Right cardiac atrium (tissue), 5 donors: ENCODE results near the gene MYO18B. TPM values are rescaled to one million over a fixed set of nuclear protein-coding genes. Genes with fewer than 3 reads are reported as not detected.

ENCODE experiments used
- ATAC-seq, 2 donors: fragments of 200-7000 bp; cut with Tn5 transposase; one replicate each; pipeline versions ENCODE4 v1.8.0 to v1.9.1; 2020; ENCODE audit warnings: moderate library complexity in 2 of 2, mild to moderate bottlenecking in 1 of 2
- DNase-seq, 3 donors: peaks; one replicate each; pipeline ENCODE4 v3.0.0-alpha.2; 2020
- H3K27ac ChIP-seq: one replicate; pipeline ENCODE4 v1.5.1; 2013; ENCODE audit warnings: mild to moderate bottlenecking, low read length, control low read depth, moderate library complexity
- H3K27me3 ChIP-seq: one replicate; pipeline ENCODE4 v1.6.1; 2013; ENCODE audit not compliant: control insufficient read depth, insufficient read depth
- H3K4me1 ChIP-seq: one replicate; pipeline ENCODE4 v1.6.1; 2013; ENCODE audit warnings: low read length; ENCODE audit not compliant: control insufficient read depth, insufficient read depth
- H3K4me3 ChIP-seq: one replicate; pipeline ENCODE4 v1.5.1; 2013; ENCODE audit warnings: low read length, control low read depth
- H3K9me3 ChIP-seq: one replicate; pipeline ENCODE4 v1.6.1; 2013; ENCODE audit warnings: low read length; ENCODE audit not compliant: control insufficient read depth
- WGBS: extraction: QIAGEN DNeasy Blood & Tissue Kit; methylation state at CpG from one replicate; pipeline ENCODE4 v1.1.7; 2013; 5-methylcytosine and 5-hydroxymethylcytosine counted together
- intact Hi-C, 4 donors: fragments of 100-400 bp; cut with DNase I; formaldehyde crosslinking; loops; one replicate each; pipeline versions ENCODE4 v1.11.0 to v1.14.0; 2022 to 2023
- polyA plus RNA-seq: library from polyadenylated mRNA; stranded (reverse); fragments of 200-250 nt; gene quantifications from one replicate; pipeline ENCODE4 v1.2.3, GENCODE V29; 2013
- total RNA-seq, 4 donors: library from RNA; stranded (reverse); fragmentation: NEBNext Ultra II Directional; extraction: Animal tissue kit (Norgen Biotek cat#: 25700); gene quantifications; one replicate each; pipeline ENCODE4 v1.2.1, GENCODE V29; 2021
- donor health status: healthy with polysubstance abuse.
- donor health status: DM: no; HTN: yes; CAD: no.
- donor health status: DM: no; HTN: no; CAD: no.
- donor health status: DM: no; HTN: yes; CAD: no; lungs with severe emphysema.
- donor health status: DM: yes; HTN: yes; CAD: no.

MYO18B gene
- total and polyA plus RNA-seq, 5 donors: 74.5 to 184 (median 121) TPM

GRCh38 chr22:25763239-25763777, 21.3 kb downstream of the MYO18B start:
- no peak for ATAC-seq
- Histone ChIP-seq H3K27ac (peak overlapping the region; percentile 93), H3K4me3 (no peak overlapping the region), H3K9me3 (no peaks in the 10 kb centered on the region), H3K4me1 (peaks cover 15% of the 10 kb centered on the region), H3K27me3 (no peaks in the 10 kb centered on the region)
- no peak for DNase-seq
- WGBS: 73% methylated on average over 7 of the region's 7 CpGs
- intact Hi-C loops: no loop called here

- H3K4me3 ChIP-seq: no peak overlapping the region
- intact Hi-C loops: no loop called here
- H3K9me3 ChIP-seq: no peaks in the 10 kb centered on the region
- H3K27me3 ChIP-seq: no peaks in the 10 kb centered on the region
- H3K27ac ChIP-seq: no peak overlapping the region
- DNase-seq: no peak
- ATAC-seq: no peak
- H3K4me1 ChIP-seq: peaks cover 15% of the 10 kb centered on the region
- 69% methylated on average over 8 of the region's 8 CpGs for WGBS
Observed at GRCh38 chr22:25764270-25765015, 22.5 kb downstream of the MYO18B start.

GRCh38 chr22:25765016-25765367, 23.0 kb downstream of the MYO18B start:
- ATAC-seq: no peak
- no peak for DNase-seq
- no peak overlapping the region for H3K4me3 ChIP-seq
- H3K4me1 ChIP-seq: peaks cover 15% of the 10 kb centered on the region
- H3K27ac ChIP-seq: no peak overlapping the region
- intact Hi-C loops: no loop called here
- H3K9me3 ChIP-seq: no peaks in the 10 kb centered on the region
- H3K27me3 ChIP-seq: no peaks in the 10 kb centered on the region
- WGBS: 93% methylated on average over 2 of the region's 2 CpGs

GRCh38 chr22:25765801-25766200, 23.8 kb downstream of the MYO18B start:
- Histone ChIP-seq H3K27me3 (no peaks in the 10 kb centered on the region), H3K27ac (no peak overlapping the region), H3K9me3 (no peaks in the 10 kb centered on the region), H3K4me1 (peaks cover 13% of the 10 kb centered on the region), H3K4me3 (no peak overlapping the region)
- DNase-seq (no peak), ATAC-seq (no peak)
- intact Hi-C loops: no loop called here
- WGBS: 71% methylated on average over 4 of the region's 4 CpGs

GRCh38 chr22:25766418-25766817, 24.4 kb downstream of the MYO18B start:
- DNase-seq: no peak
- H3K27me3 ChIP-seq: no peaks in the 10 kb centered on the region
- intact Hi-C loops: no loop called here
- WGBS: 93% methylated on average over 3 of the region's 3 CpGs
- H3K4me3 ChIP-seq: no peak overlapping the region
- H3K4me1 ChIP-seq: peaks cover 9% of the 10 kb centered on the region
- no peaks in the 10 kb centered on the region for H3K9me3 ChIP-seq
- H3K27ac ChIP-seq: no peak overlapping the region
- ATAC-seq: no peak

GRCh38 chr22:25770333-25770732, 28.3 kb downstream of the MYO18B start:
- intact Hi-C loops: loop anchor here in 2 of 4 donors (5.0 kb wide), 1 partner anchor 308 kb away; no protein-coding TSS in a partner anchor
- DNase-seq (no peak), ATAC-seq (no peak)
- Histone ChIP-seq H3K4me1 (no peaks in the 10 kb centered on the region), H3K9me3 (no peaks in the 10 kb centered on the region), H3K27ac (no peak overlapping the region), H3K4me3 (no peak overlapping the region), H3K27me3 (no peaks in the 10 kb centered on the region)
- 92% methylated on average over 4 of the region's 4 CpGs for WGBS

- peak in 1 of 2 donors; percentile 12 for ATAC-seq
- no peaks in the 10 kb centered on the region for H3K9me3 ChIP-seq
- DNase-seq: no peak
- H3K27me3 ChIP-seq: no peaks in the 10 kb centered on the region
- no peaks in the 10 kb centered on the region for H3K4me1 ChIP-seq
- no peak overlapping the region for H3K27ac ChIP-seq
- 66% methylated on average over 9 of the region's 9 CpGs for WGBS
- intact Hi-C loops: loop anchor here in 2 of 4 donors (5.0 kb wide), 1 partner anchor 310 kb away; no protein-coding TSS in a partner anchor
- H3K4me3 ChIP-seq: no peak overlapping the region
Observed at GRCh38 chr22:25772288-25772687, 30.3 kb downstream of the MYO18B start.

- DNase-seq (no peak), ATAC-seq (peak in 1 of 2 donors; percentile 9)
Observed at GRCh38 chr22:25774575-25775026, 32.6 kb downstream of the MYO18B start.

GRCh38 chr22:25775531-25775930, 33.5 kb downstream of the MYO18B start:
- peak in 1 of 2 donors; percentile 4 for ATAC-seq
- Histone ChIP-seq H3K4me1 (no peaks in the 10 kb centered on the region), H3K4me3 (no peak overlapping the region), H3K27ac (no peak overlapping the region), H3K9me3 (no peaks in the 10 kb centered on the region), H3K27me3 (no peaks in the 10 kb centered on the region)
- DNase-seq: no peak
- 38% methylated on average over 8 of the region's 8 CpGs for WGBS
- intact Hi-C loops: loop anchor here in 1 of 4 donors (2.0 kb wide), 1 partner anchor 315 kb away; no protein-coding TSS in a partner anchor

More at GRCh38 chr22:25774575-25775026, 32.6 kb downstream of the MYO18B start:
- H3K27ac ChIP-seq: no peak overlapping the region
- intact Hi-C loops: loop anchor here in 3 of 4 donors (2.0 to 5.0 kb wide), 2 partner anchors 312 to 314 kb away; no protein-coding TSS in a partner anchor
- H3K4me3 ChIP-seq: no peak overlapping the region
- H3K4me1 ChIP-seq: no peaks in the 10 kb centered on the region
- H3K27me3 ChIP-seq: no peaks in the 10 kb centered on the region
- WGBS: 62% methylated on average over 12 of the region's 12 CpGs
- H3K9me3 ChIP-seq: no peaks in the 10 kb centered on the region

- H3K27ac ChIP-seq: no peak overlapping the region
- H3K27me3 ChIP-seq: no peaks in the 10 kb centered on the region
- H3K9me3 ChIP-seq: no peaks in the 10 kb centered on the region
- ATAC-seq (no peak), DNase-seq (no peak)
- WGBS: 86% methylated on average over 9 of the region's 9 CpGs
- intact Hi-C loops: no loop called here
- no peak overlapping the region for H3K4me3 ChIP-seq
- no peaks in the 10 kb centered on the region for H3K4me1 ChIP-seq
Observed at GRCh38 chr22:25777411-25777810, 35.4 kb downstream of the MYO18B start.

GRCh38 chr22:25777870-25778269, 35.9 kb downstream of the MYO18B start:
- no peak for ATAC-seq

More at GRCh38 chr22:25777870-25778269, 35.9 kb downstream of the MYO18B start:
- 31% methylated on average over 8 of the region's 8 CpGs for WGBS
- no peaks in the 10 kb centered on the region for H3K9me3 ChIP-seq
- intact Hi-C loops: no loop called here
- no peak overlapping the region for H3K4me3 ChIP-seq
- no peaks in the 10 kb centered on the region for H3K27me3 ChIP-seq
- no peak for DNase-seq
- no peak overlapping the region for H3K27ac ChIP-seq
- H3K4me1 ChIP-seq: no peaks in the 10 kb centered on the region
